Hepatocyte (in vitro differentiated cells): ENCODE measurements around the gene PTDSS2. TPM values are rescaled to one million over a fixed set of nuclear protein-coding genes. Genes with fewer than 3 reads are reported as not detected.

Experiments
- DNase-seq: peaks from one replicate; pipeline ENCODE4 v3.0.0-alpha.2; 2016; ENCODE audit warnings: low spot score
- H2AFZ ChIP-seq: fragments of 200-600 bp; sonication (generic); 2 replicates; pipeline ENCODE4 v1.6.0; 2016; ENCODE audit warnings: antibody characterized with exemption, mild to moderate bottlenecking
- H3K27ac ChIP-seq: fragments of 200-600 bp; sonication (generic); 2 replicates; pipeline ENCODE4 v1.5.1; 2016; ENCODE audit warnings: mild to moderate bottlenecking
- H3K27me3 ChIP-seq: fragments of 200-600 bp; sonication (generic); 2 replicates; pipeline ENCODE4 v1.6.1; 2016
- H3K36me3 ChIP-seq: fragments of 200-600 bp; sonication (generic); replicated peaks from 2 replicates; pipeline ENCODE4 v1.5.1; 2016; ENCODE audit warnings: low read depth; ENCODE audit not compliant: insufficient read depth
- H3K4me1 ChIP-seq: fragments of 200-600 bp; sonication (generic); 2 replicates; pipeline ENCODE4 v1.5.1; 2016; ENCODE audit warnings: mild to moderate bottlenecking, moderate library complexity; ENCODE audit not compliant: insufficient read depth
- H3K4me2 ChIP-seq: fragments of 200-600 bp; sonication (generic); 2 replicates; pipeline ENCODE4 v1.6.0; 2016
- H3K4me3 ChIP-seq: fragments of 200-600 bp; sonication (generic); 2 replicates; pipeline ENCODE4 v1.5.1; 2016; ENCODE audit warnings: mild to moderate bottlenecking
- H3K79me2 ChIP-seq: fragments of 200-600 bp; sonication (generic); 2 replicates; pipeline ENCODE4 v1.6.0; 2017; ENCODE audit warnings: mild to moderate bottlenecking
- H3K9me2 ChIP-seq: fragments of 200-600 bp; sonication (generic); replicated peaks from 2 replicates; pipeline ENCODE4 v1.6.0; 2017; ENCODE audit warnings: mild to moderate bottlenecking; ENCODE audit not compliant: insufficient read depth
- H3K9me3 ChIP-seq: fragments of 200-600 bp; sonication (generic); 2 replicates; pipeline ENCODE4 v1.5.1; 2016; ENCODE audit warnings: low read depth, mild to moderate bottlenecking
- H4K20me1 ChIP-seq: fragments of 200-600 bp; sonication (generic); 2 replicates; pipeline ENCODE4 v1.6.0; 2016; ENCODE audit warnings: mild to moderate bottlenecking; ENCODE audit not compliant: insufficient read depth, poor library complexity, severe bottlenecking
- EZH2 ChIP-seq: fragments of 200-600 bp; sonication (generic); IDR thresholded peaks from 2 replicates; pipeline ENCODE4 v1.6.1; 2016; ENCODE audit warnings: antibody characterized with exemption, mild to moderate bottlenecking, borderline replicate concordance
- EZH2phosphoT487 ChIP-seq: fragments of 200-600 bp; sonication (generic); IDR thresholded peaks from one replicate; pipeline ENCODE4 v1.6.1; 2018; ENCODE audit warnings: antibody characterized with exemption, mild to moderate bottlenecking, low read depth, moderate library complexity; ENCODE audit not compliant: unreplicated experiment, severe bottlenecking
- WGBS: methylation state at CpG from one replicate; pipeline ENCODE4 v1.1.6; 2016; ENCODE audit warnings: low lambda C conversion rate; ENCODE audit errors: missing lambda C conversion rate; 5-methylcytosine and 5-hydroxymethylcytosine counted together
- polyA plus RNA-seq: library from polyadenylated mRNA; unstranded; fragments of >200 nt; fragmentation: Nextera tagmentation; extraction: Ambion mirVana; gene quantifications from 2 replicates; pipeline ENCODE4 v1.2.1, GENCODE V29; 2016
- total RNA-seq: library from RNA; depleted of rRNA; stranded (reverse); fragments of >200 nt; gene quantifications from 2 replicates; pipeline ENCODE4 v1.2.3, GENCODE V29; 2014
- TF ChIP-seq, protein P1 (sequence below): fragments of 200-600 bp; sonication (generic); IDR thresholded peaks from 2 replicates; pipeline ENCODE4 v1.5.1; 2016; ENCODE audit warnings: antibody characterized with exemption, mild to moderate bottlenecking; ENCODE audit not compliant: poor library complexity

Gene PTDSS2
- total and polyA plus RNA-seq, 2 experiments from 2014 or later = 31.5 to 50.8 TPM

DNA sequence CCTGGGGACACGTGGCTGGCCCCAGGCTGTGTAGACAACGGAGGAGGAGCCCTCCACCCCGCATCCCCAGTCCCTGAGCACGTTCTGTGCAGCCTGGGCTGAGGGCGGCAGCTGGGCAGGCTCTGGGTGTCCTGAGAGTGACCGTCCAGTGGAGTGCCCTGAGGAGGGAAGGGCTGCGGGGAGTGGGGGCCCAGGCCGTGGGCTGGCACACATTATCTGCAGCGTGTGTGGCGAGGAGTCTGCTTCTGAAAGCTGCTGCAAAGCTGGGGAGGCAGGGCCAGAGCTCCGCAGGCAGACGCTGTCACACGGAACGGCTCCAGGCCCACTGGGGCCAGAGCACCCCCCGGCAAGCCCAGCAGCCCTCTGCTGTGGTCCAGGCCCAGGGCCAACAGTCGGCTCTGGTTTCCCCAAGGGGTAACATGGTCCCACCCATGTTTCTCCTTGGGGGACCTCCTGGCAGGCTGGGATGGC lies 7.4 kb upstream of the PTDSS2 start:
- H3K4me2 ChIP-seq = peak overlapping the region; percentile 87
- H3K36me3 ChIP-seq = no peaks in the 10 kb centered on the region
- peaks cover 30% of the 10 kb centered on the region for H3K4me1 ChIP-seq
- H3K79me2 ChIP-seq = no peaks in the 10 kb centered on the region
- H3K9me3 ChIP-seq = no peaks in the 10 kb centered on the region
- peak; percentile 3 for DNase-seq
- H3K27me3 ChIP-seq = no peaks in the 10 kb centered on the region
- H2AFZ ChIP-seq = no peak overlapping the region
- 74% methylated on average over 16 of the region's 16 CpGs for WGBS
- H4K20me1 ChIP-seq = no peaks in the 10 kb centered on the region
- TF ChIP-seq EZH2phosphoT487 (no peak), EZH2 (no peak)
- TF ChIP-seq, protein P1, sequence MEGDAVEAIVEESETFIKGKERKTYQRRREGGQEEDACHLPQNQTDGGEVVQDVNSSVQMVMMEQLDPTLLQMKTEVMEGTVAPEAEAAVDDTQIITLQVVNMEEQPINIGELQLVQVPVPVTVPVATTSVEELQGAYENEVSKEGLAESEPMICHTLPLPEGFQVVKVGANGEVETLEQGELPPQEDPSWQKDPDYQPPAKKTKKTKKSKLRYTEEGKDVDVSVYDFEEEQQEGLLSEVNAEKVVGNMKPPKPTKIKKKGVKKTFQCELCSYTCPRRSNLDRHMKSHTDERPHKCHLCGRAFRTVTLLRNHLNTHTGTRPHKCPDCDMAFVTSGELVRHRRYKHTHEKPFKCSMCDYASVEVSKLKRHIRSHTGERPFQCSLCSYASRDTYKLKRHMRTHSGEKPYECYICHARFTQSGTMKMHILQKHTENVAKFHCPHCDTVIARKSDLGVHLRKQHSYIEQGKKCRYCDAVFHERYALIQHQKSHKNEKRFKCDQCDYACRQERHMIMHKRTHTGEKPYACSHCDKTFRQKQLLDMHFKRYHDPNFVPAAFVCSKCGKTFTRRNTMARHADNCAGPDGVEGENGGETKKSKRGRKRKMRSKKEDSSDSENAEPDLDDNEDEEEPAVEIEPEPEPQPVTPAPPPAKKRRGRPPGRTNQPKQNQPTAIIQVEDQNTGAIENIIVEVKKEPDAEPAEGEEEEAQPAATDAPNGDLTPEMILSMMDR = no peak
- no peak overlapping the region for H3K27ac ChIP-seq
- no peaks in the 10 kb centered on the region for H3K9me2 ChIP-seq
- H3K4me3 ChIP-seq = no peak overlapping the region

DNA sequence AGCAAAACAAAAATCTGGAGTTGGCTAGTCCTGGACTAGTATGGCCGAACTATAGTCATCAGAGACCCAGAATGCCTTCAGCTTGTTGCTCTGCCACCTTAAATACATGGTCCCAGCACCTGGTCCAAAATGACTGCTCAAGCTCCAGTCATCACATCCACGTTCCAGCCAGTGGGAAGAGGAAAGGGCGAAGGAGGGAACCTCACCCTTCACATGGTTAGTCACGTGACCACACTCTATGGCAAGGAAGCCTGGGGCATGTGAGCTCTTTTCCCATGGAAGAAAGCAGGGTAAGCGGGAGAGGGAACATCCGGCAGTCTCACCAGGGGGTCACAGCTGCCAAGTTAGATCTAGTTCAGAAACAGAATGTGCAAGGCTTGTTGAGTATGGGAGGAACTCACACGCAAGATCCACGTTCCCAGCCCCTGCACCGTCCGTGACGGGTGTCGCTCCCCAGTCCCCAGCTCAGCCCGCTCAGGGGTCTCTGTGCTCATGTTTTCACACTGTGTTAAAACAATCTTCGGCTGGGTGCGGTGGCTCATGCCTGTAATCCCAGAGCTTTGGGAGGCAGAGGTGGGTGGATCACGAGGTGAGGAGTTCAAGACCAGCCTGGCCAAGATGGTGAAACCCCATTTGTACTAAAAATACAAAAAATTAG lies 6.4 kb upstream of the PTDSS2 start:
- TF ChIP-seq, protein P1 = no peak
- TF ChIP-seq EZH2phosphoT487 (no peak), EZH2 (no peak)
- no peaks in the 10 kb centered on the region for H3K79me2 ChIP-seq
- H3K4me1 ChIP-seq = peaks cover 34% of the 10 kb centered on the region
- no peaks in the 10 kb centered on the region for H3K27me3 ChIP-seq
- H3K36me3 ChIP-seq = no peaks in the 10 kb centered on the region
- no peak overlapping the region for H2AFZ ChIP-seq
- no peaks in the 10 kb centered on the region for H3K9me3 ChIP-seq
- no peaks in the 10 kb centered on the region for H3K9me2 ChIP-seq
- WGBS = 86% methylated on average over 16 of the region's 16 CpGs
- peak overlapping the region; percentile 95 for H3K27ac ChIP-seq
- peak; percentile 31 for DNase-seq
- no peaks in the 10 kb centered on the region for H4K20me1 ChIP-seq
- no peak overlapping the region for H3K4me2 ChIP-seq
- H3K4me3 ChIP-seq = no peak overlapping the region

DNA sequence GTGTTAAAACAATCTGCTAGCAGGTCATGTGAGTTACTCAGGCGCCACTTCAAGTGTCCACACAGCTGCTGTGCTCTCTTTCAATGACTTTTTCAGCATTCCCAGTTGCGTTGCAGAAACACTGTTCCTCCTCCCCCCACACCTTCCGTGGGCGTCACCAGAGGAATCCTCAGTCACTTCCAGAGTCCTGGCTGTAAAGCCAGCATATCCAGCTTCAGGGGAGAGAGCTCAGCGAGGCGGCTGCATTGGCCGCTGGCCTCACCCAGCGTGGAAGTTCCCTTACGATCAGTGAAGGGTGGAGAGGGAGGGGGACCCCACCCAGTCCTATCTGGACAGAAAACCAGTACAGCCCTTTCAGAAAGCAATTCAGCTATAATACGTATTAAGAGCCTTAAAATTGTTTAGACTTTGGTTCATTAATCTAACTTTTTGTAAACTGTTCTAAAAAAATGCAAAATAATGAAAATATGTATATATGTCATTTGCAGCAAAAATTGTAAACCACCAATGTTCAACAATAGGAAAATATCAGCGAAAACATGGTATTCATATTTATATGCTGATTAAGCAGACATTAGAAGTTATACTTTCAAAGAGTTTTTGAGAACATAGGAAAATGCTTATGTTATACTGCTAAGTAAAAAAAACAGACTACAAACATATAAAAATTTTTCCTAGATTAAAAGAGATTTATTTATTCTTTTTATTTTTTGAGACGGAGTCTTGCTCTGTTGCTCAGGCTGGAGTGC lies 5.5 kb upstream of the PTDSS2 start:
- H2AFZ ChIP-seq = no peak overlapping the region
- peak; percentile 74 for DNase-seq
- no peak overlapping the region for H3K4me3 ChIP-seq
- H3K27me3 ChIP-seq = no peaks in the 10 kb centered on the region
- no peaks in the 10 kb centered on the region for H3K36me3 ChIP-seq
- H3K27ac ChIP-seq = peak overlapping the region; percentile 95
- peaks cover 43% of the 10 kb centered on the region for H3K4me1 ChIP-seq
- H3K9me3 ChIP-seq = no peaks in the 10 kb centered on the region
- TF ChIP-seq EZH2 = no peak
- TF ChIP-seq, protein P1 = no peak
- TF ChIP-seq EZH2phosphoT487 = no peak
- peak overlapping the region; percentile 11 for H3K4me2 ChIP-seq
- WGBS = 44% methylated on average over 12 of the region's 12 CpGs
- H3K9me2 ChIP-seq = no peaks in the 10 kb centered on the region
- H3K79me2 ChIP-seq = peaks cover 5% of the 10 kb centered on the region
- H4K20me1 ChIP-seq = no peaks in the 10 kb centered on the region
